SK-N-SH (cell line): ENCODE measurements around the gene NT5C. TPM values are rescaled to one million over a fixed set of nuclear protein-coding genes. Genes with fewer than 3 reads are reported as not detected.

Experiments used
- CTCF ChIA-PET: fragments of 300-600, 350-600 bp; formaldehyde crosslinking; extraction: SDS; loops from one replicate; lab custom pipeline; 2021; lab: Yijun Ruan, JAX
- POLR2A ChIA-PET: fragments of 350-600 bp; sonication (Branson Sonifier 250); formaldehyde crosslinking; extraction: SDS; loops from one replicate; lab custom pipeline; 2020; ENCODE audit warnings: antibody characterized with exemption, inconsistent platforms; lab: Yijun Ruan, JAX
- DNase-seq: peaks from one replicate; pipeline ENCODE4 v3.0.0; 2012
- H2AFZ ChIP-seq: fragments of 200-600 bp; sonication (generic); 2 replicates; pipeline ENCODE4 v1.8.1; 2016; ENCODE audit warnings: antibody characterized with exemption, mild to moderate bottlenecking, low read depth
- H3F3A ChIP-seq: fragments of 200-600 bp; sonication (generic); replicated peaks from 2 replicates; pipeline ENCODE3; 2016; ENCODE audit warnings: antibody characterized with exemption, mild to moderate bottlenecking; ENCODE audit not compliant: insufficient read depth
- H3K27ac ChIP-seq, 2 experiments: fragments of 200-500 bp in 1 of 2; fragments of 200-600 bp in 1 of 2; sonication (Bioruptor generic) in 1 of 2; sonication (generic), shearing (Covaris generic) in 1 of 2; 2 replicates each; pipeline versions ENCODE4 v1.5.1 to v1.6.1; 2014 to 2016; ENCODE audit warnings: low read depth in 2 of 2, inconsistent platforms in 1 of 2, low read length in 1 of 2, mild to moderate bottlenecking in 1 of 2, mixed read lengths in 1 of 2
- H3K27me3 ChIP-seq: fragments of 200-600 bp; sonication (generic), shearing (Covaris generic); 2 replicates; pipeline ENCODE4 v1.6.1; 2016; ENCODE audit warnings: mixed run types; ENCODE audit not compliant: insufficient read depth
- H3K36me3 ChIP-seq, 2 experiments: fragments of 200-500 bp in 1 of 2; fragments of 200-600 bp in 1 of 2; sonication (Bioruptor generic) in 1 of 2; sonication (generic) in 1 of 2; replicated peaks in 1 of 2; 2 replicates each; pipeline versions ENCODE3 to v1.5.1; 2014 to 2016; ENCODE audit warnings: low read length in 1 of 2, mild to moderate bottlenecking in 1 of 2; ENCODE audit not compliant: insufficient read depth in 2 of 2, control insufficient read depth in 1 of 2
- H3K4me1 ChIP-seq, 2 experiments: fragments of 200-500 bp in 1 of 2; fragments of 200-600 bp in 1 of 2; sonication (Bioruptor generic) in 1 of 2; sonication (generic), shearing (Covaris generic) in 1 of 2; 2 replicates each; pipeline versions ENCODE4 v1.5.1 to v1.6.1; 2014 to 2016; ENCODE audit warnings: low read depth in 1 of 2, low read length in 1 of 2, mixed run types in 1 of 2; ENCODE audit not compliant: insufficient read depth in 2 of 2, control insufficient read depth in 1 of 2
- H3K4me2 ChIP-seq: fragments of 200-600 bp; sonication (generic), shearing (Covaris generic); 2 replicates; pipeline ENCODE4 v1.6.1; 2017; ENCODE audit warnings: mixed run types
- H3K4me3 ChIP-seq, 2 experiments: fragments of 200-500 bp in 1 of 2; fragments of 200-600 bp in 1 of 2; sonication (Bioruptor generic) in 1 of 2; sonication (generic), shearing (Covaris generic) in 1 of 2; 2 replicates each; pipeline versions ENCODE4 v1.5.1 to v1.8.1; 2014 to 2016; ENCODE audit warnings: low read depth in 2 of 2, inconsistent platforms in 1 of 2, low read length in 1 of 2, mild to moderate bottlenecking in 1 of 2, mixed read lengths in 1 of 2, moderate library complexity in 1 of 2
- H3K79me2 ChIP-seq: fragments of 200-600 bp; sonication (generic); 2 replicates; pipeline ENCODE4 v1.8.1; 2017; ENCODE audit warnings: mild to moderate bottlenecking; ENCODE audit not compliant: insufficient read depth
- H3K9ac ChIP-seq: fragments of 200-600 bp; sonication (generic); 2 replicates; pipeline ENCODE4 v1.6.1; 2017; ENCODE audit warnings: mixed run types
- H3K9me2 ChIP-seq: fragments of 200-600 bp; sonication (generic); 2 replicates; pipeline ENCODE4 v1.6.1; 2017; ENCODE audit warnings: mixed run types
- H3K9me3 ChIP-seq: fragments of 200-600 bp; sonication (generic); 2 replicates; pipeline ENCODE4 v1.6.1; 2017; ENCODE audit warnings: mixed run types, mild to moderate bottlenecking, moderate library complexity
- H4K20me1 ChIP-seq: fragments of 200-600 bp; sonication (generic); 2 replicates; pipeline ENCODE4 v1.6.1; 2017; ENCODE audit warnings: mild to moderate bottlenecking, mixed run types; ENCODE audit not compliant: insufficient read depth
- CHD2 ChIP-seq: fragments of 150-350 bp; IDR thresholded peaks from 2 replicates; pipeline ENCODE4 v1.6.1; 2018; ENCODE audit warnings: low read length; ENCODE audit not compliant: partially characterized antibody
- EP300 ChIP-seq, 2 experiments: IDR thresholded peaks; 2 replicates each; pipeline versions ENCODE4 v1.4.0 to v1.6.1; 2012; ENCODE audit warnings: borderline replicate concordance in 1 of 2, low read depth in 1 of 2, low read length in 1 of 2
- FOSL2 ChIP-seq: IDR thresholded peaks from 2 replicates; pipeline ENCODE4 v1.4.0; 2012; ENCODE audit warnings: low read depth, mild to moderate bottlenecking, moderate library complexity, borderline replicate concordance
- FOXJ3 ChIP-seq: sonication (generic); formaldehyde crosslinking; IDR thresholded peaks from 2 replicates; pipeline ENCODE4 v1.5.1; 2020; ENCODE audit warnings: mild to moderate bottlenecking, missing genetic modification reagents
- FOXM1 ChIP-seq: IDR thresholded peaks from 2 replicates; pipeline ENCODE4 v1.4.0; 2012; ENCODE audit warnings: low read depth, mild to moderate bottlenecking
- GABPA ChIP-seq: IDR thresholded peaks from 2 replicates; pipeline ENCODE4 v1.4.0; 2012; ENCODE audit warnings: low read depth, mild to moderate bottlenecking
- GATA2 ChIP-seq: sonication (generic); formaldehyde crosslinking; IDR thresholded peaks from 2 replicates; pipeline ENCODE4 v1.5.0; 2020; ENCODE audit warnings: mild to moderate bottlenecking, missing genetic modification reagents
- JUND ChIP-seq: IDR thresholded peaks from 2 replicates; pipeline ENCODE4 v1.4.0; 2012
- MXI1 ChIP-seq: IDR thresholded peaks from 2 replicates; pipeline ENCODE4 v1.6.1; 2012; ENCODE audit warnings: mild to moderate bottlenecking, low read depth, low read length, improper control_type of control experiment
- NFIC ChIP-seq: IDR thresholded peaks from 2 replicates; pipeline ENCODE4 v1.4.0; 2012; ENCODE audit warnings: borderline replicate concordance
- NRF1 ChIP-seq: IDR thresholded peaks from 2 replicates; pipeline ENCODE4 v1.6.1; 2012; ENCODE audit warnings: low read depth, mild to moderate bottlenecking, low read length
- RCOR1 ChIP-seq: fragments of 150-350 bp; IDR thresholded peaks from 2 replicates; pipeline ENCODE4 v1.6.1; 2017; ENCODE audit warnings: antibody characterized with exemption, low read length
- TCF12 ChIP-seq: IDR thresholded peaks from 2 replicates; pipeline ENCODE4 v1.4.0; 2012
- TEAD4 ChIP-seq: IDR thresholded peaks from 2 replicates; pipeline ENCODE4 v1.4.0; 2012; ENCODE audit warnings: mild to moderate bottlenecking, borderline replicate concordance; ENCODE audit not compliant: insufficient read depth
- WGBS: methylation state at CpG from one replicate; pipeline ENCODE4 v1.1.6; 2017; ENCODE audit warnings: low lambda C conversion rate; 5-methylcytosine and 5-hydroxymethylcytosine counted together
- polyA plus RNA-seq, 3 experiments: library from polyadenylated mRNA; depleted of rRNA; stranded (reverse); fragments of >200 nt; gene quantifications; 2 replicates each; pipeline ENCODE4 v1.2.3, GENCODE V29; 2012
- TF ChIP-seq, protein P1 (sequence below): fragments of 150-350 bp; IDR thresholded peaks from 2 replicates; pipeline ENCODE4 v1.6.1; 2016; ENCODE audit warnings: mild to moderate bottlenecking, low read depth, low read length
- TF ChIP-seq, protein P2 (sequence below): IDR thresholded peaks from 2 replicates; pipeline ENCODE4; 2012
- TF ChIP-seq, protein P3 (sequence below): IDR thresholded peaks from 2 replicates; pipeline ENCODE4 v1.6.1; 2012; ENCODE audit warnings: mild to moderate bottlenecking, low read depth, low read length, moderate library complexity
- TF ChIP-seq, protein P4 (sequence below): IDR thresholded peaks from 2 replicates; pipeline ENCODE4 v1.4.0; 2012; ENCODE audit warnings: low read depth, borderline replicate concordance
- TF ChIP-seq, protein P5 (sequence below): fragments of 200-600 bp; sonication (generic); IDR thresholded peaks from 2 replicates; pipeline ENCODE4 v1.6.1; 2017; ENCODE audit warnings: antibody characterized with exemption, mild to moderate bottlenecking, moderate library complexity

NT5C gene
- polyA plus RNA-seq, 1 of the 3 experiments (the other 2 are of a cell fraction): 111 TPM

DNA sequence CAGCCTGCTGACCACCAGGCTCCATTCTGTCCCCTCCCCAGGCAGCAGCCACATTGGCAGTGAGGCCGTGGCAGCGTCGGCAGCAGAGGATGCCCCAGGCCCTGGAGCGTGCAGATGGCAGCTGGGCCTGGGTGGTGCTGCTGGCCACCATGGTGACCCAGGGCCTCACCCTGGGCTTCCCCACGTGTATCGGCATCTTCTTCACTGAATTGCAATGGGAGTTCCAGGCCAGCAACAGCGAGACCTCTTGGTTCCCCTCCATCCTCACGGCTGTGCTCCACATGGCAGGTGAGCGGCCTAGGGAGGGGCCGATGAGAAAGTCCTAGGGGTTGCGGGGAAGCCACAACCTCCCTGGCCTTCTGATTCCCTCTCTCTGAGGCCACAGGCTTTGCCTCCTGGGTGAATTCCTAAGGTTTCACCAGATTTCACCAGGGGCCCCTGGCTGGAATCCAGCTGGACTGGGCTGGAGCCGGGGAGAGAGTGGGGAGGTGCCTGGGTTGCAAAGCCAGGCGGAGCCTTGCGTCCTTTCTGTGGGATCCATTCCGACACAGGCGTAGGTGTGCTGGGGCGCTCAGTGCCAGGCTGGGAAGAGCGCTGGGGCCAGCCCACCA lies 37.9 kb downstream of the NT5C start:
- peaks cover 0 to 5% of the 10 kb centered on the region in 2 experiments; a peak in 1 of 4 replicates for H3K4me1 ChIP-seq
- H3F3A ChIP-seq: peaks cover 2% of the 10 kb centered on the region
- TF ChIP-seq TEAD4 (no peak), NFIC (no peak), GATA2 (CRISPR knock-in tag) (no peak), FOSL2 (no peak), JUND (no peak), FOXJ3 (no peak), TCF12 (no peak), RCOR1 (no peak), CHD2 (no peak), NRF1 (no peak), GABPA (no peak), FOXM1 (no peak), EP300 (IDR thresholded peaks at IDR 0.05; ENCODE audit: borderline replicate concordance in 1 of 2, low read depth in 1 of 2, low read length in 1 of 2) (no peak), MXI1 (no peak)
- TF ChIP-seq, protein P1, sequence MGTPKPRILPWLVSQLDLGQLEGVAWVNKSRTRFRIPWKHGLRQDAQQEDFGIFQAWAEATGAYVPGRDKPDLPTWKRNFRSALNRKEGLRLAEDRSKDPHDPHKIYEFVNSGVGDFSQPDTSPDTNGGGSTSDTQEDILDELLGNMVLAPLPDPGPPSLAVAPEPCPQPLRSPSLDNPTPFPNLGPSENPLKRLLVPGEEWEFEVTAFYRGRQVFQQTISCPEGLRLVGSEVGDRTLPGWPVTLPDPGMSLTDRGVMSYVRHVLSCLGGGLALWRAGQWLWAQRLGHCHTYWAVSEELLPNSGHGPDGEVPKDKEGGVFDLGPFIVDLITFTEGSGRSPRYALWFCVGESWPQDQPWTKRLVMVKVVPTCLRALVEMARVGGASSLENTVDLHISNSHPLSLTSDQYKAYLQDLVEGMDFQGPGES: no peak
- TF ChIP-seq, protein P2, sequence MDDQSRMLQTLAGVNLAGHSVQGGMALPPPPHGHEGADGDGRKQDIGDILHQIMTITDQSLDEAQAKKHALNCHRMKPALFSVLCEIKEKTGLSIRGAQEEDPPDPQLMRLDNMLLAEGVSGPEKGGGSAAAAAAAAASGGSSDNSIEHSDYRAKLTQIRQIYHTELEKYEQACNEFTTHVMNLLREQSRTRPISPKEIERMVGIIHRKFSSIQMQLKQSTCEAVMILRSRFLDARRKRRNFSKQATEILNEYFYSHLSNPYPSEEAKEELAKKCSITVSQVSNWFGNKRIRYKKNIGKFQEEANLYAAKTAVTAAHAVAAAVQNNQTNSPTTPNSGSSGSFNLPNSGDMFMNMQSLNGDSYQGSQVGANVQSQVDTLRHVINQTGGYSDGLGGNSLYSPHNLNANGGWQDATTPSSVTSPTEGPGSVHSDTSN: no peak
- TF ChIP-seq, protein P3, sequence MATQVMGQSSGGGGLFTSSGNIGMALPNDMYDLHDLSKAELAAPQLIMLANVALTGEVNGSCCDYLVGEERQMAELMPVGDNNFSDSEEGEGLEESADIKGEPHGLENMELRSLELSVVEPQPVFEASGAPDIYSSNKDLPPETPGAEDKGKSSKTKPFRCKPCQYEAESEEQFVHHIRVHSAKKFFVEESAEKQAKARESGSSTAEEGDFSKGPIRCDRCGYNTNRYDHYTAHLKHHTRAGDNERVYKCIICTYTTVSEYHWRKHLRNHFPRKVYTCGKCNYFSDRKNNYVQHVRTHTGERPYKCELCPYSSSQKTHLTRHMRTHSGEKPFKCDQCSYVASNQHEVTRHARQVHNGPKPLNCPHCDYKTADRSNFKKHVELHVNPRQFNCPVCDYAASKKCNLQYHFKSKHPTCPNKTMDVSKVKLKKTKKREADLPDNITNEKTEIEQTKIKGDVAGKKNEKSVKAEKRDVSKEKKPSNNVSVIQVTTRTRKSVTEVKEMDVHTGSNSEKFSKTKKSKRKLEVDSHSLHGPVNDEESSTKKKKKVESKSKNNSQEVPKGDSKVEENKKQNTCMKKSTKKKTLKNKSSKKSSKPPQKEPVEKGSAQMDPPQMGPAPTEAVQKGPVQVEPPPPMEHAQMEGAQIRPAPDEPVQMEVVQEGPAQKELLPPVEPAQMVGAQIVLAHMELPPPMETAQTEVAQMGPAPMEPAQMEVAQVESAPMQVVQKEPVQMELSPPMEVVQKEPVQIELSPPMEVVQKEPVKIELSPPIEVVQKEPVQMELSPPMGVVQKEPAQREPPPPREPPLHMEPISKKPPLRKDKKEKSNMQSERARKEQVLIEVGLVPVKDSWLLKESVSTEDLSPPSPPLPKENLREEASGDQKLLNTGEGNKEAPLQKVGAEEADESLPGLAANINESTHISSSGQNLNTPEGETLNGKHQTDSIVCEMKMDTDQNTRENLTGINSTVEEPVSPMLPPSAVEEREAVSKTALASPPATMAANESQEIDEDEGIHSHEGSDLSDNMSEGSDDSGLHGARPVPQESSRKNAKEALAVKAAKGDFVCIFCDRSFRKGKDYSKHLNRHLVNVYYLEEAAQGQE: no peak
- TF ChIP-seq, protein P4, sequence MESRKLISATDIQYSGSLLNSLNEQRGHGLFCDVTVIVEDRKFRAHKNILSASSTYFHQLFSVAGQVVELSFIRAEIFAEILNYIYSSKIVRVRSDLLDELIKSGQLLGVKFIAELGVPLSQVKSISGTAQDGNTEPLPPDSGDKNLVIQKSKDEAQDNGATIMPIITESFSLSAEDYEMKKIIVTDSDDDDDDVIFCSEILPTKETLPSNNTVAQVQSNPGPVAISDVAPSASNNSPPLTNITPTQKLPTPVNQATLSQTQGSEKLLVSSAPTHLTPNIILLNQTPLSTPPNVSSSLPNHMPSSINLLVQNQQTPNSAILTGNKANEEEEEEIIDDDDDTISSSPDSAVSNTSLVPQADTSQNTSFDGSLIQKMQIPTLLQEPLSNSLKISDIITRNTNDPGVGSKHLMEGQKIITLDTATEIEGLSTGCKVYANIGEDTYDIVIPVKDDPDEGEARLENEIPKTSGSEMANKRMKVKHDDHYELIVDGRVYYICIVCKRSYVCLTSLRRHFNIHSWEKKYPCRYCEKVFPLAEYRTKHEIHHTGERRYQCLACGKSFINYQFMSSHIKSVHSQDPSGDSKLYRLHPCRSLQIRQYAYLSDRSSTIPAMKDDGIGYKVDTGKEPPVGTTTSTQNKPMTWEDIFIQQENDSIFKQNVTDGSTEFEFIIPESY: no peak
- TF ChIP-seq, protein P5, sequence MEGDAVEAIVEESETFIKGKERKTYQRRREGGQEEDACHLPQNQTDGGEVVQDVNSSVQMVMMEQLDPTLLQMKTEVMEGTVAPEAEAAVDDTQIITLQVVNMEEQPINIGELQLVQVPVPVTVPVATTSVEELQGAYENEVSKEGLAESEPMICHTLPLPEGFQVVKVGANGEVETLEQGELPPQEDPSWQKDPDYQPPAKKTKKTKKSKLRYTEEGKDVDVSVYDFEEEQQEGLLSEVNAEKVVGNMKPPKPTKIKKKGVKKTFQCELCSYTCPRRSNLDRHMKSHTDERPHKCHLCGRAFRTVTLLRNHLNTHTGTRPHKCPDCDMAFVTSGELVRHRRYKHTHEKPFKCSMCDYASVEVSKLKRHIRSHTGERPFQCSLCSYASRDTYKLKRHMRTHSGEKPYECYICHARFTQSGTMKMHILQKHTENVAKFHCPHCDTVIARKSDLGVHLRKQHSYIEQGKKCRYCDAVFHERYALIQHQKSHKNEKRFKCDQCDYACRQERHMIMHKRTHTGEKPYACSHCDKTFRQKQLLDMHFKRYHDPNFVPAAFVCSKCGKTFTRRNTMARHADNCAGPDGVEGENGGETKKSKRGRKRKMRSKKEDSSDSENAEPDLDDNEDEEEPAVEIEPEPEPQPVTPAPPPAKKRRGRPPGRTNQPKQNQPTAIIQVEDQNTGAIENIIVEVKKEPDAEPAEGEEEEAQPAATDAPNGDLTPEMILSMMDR: no peak
- no peaks in the 10 kb centered on the region for H3K9me2 ChIP-seq
- WGBS: 90% methylated on average over 17 of the region's 18 CpGs
- H4K20me1 ChIP-seq: no peaks in the 10 kb centered on the region
- no peak overlapping the region for H2AFZ ChIP-seq
- ChIA-PET CTCF (interaction anchor here (0.7 to 3.0 kb wide), 4 partner anchors 10 to 21 kb away, joined by 3 to 43 read pairs (median 6); no protein-coding TSS in a partner anchor), POLR2A (no interaction called here)
- no peak overlapping the region for H3K4me3 ChIP-seq
- no peaks in the 10 kb centered on the region for H3K27me3 ChIP-seq
- H3K36me3 ChIP-seq: no peaks in the 10 kb centered on the region
- DNase-seq: no peak
- H3K79me2 ChIP-seq: no peaks in the 10 kb centered on the region
- H3K27ac ChIP-seq: no peak overlapping the region
- H3K9ac ChIP-seq: no peak overlapping the region
- no peak overlapping the region for H3K4me2 ChIP-seq
- no peaks in the 10 kb centered on the region for H3K9me3 ChIP-seq
